CD4-positive, alpha-beta T cell treated with Interleukin-12 subunit alpha and Interleukin-12 subunit beta, for 1 hour (primary cell): ENCODE results near the gene NCAPG2.

Source experiments
- DNase-seq: peaks from one replicate; pipeline ENCODE4 v3.0.0-alpha.2; 2020

Gene NCAPG2

DNA sequence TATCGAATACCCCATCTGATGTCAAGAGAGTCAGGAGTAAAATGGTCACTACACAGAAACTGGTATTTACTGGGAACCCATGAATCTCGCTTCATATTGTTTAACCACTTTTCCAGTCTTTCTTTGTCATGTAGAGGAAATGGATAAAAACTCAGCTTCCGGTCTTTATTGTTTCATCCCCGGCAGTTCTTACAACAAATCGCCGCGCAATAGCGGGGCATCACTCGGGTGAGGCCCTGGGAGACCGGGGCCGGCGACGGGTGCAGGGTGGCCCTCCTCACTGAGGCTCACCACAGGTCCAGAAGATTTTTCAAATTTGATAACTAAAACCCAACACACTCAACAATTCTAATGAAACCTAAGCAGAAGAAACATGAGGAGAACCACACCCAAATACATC is 81.4 kb downstream of the NCAPG2 start:
- no peak for DNase-seq

DNA sequence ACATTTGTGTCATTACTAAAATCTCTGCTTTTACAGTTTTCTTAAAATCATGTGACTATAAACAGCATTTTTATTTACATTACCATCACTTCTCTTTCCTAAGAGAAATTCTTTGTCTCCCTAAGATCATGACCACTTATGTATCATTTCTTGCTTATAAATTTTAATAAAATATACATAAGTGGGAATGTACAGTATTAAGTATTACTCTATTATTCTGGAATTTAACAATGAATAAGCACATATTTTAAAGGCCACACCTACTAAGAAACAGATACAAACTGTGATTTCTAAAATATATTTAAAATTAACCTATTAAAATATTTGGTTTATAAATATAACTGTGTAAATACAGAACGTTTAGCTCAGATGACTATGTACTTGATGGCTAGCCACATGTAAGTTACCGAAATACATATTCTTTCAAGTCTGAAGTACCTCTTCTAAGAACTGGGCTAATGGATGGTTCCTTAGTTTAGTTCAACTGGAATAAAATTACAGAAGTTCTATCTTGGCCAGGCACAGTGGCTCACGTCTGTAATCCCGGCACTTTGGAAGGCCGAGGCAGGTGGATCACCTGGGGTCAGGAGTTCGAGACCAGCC is 83.7 kb downstream of the NCAPG2 start:
- DNase-seq: no peak

DNA sequence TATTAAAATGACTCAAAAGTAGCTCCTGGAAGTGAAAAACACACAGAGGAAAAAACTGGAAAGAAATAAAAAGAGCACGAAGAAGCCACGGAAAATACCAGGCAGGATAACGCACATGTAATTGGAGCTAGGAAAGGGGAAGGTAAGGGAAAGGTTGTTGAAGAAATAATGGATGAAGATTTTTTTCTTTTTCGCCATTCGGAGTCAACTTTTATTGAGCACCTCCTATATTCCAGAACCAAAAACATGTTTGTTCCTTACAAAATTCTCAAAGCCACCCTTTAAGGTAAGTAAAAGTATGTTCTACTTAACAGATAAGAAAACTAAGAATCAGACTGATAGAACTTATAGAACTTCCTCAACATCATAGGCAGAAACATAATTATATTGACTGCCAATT is 84.2 kb downstream of the NCAPG2 start:
- no peak for DNase-seq

DNA sequence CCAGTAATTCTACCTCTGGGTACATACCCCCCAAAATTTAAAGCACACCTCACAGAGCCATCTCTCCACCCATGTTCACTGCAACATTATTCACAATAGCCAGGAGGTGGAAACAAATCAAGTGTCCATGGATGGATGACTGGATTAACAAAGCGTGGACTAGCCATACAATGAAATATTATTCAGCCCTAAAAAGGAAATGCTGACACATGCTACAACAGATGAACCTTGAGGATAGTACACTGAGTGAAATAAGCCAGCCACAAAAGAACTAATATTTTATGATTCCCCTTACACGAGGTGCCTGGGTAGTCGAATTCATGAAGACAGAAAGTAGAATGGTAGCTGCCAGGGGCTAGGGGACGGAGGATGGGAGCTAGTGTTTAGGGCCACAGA is 85.9 kb downstream of the NCAPG2 start:
- DNase-seq: no peak

DNA sequence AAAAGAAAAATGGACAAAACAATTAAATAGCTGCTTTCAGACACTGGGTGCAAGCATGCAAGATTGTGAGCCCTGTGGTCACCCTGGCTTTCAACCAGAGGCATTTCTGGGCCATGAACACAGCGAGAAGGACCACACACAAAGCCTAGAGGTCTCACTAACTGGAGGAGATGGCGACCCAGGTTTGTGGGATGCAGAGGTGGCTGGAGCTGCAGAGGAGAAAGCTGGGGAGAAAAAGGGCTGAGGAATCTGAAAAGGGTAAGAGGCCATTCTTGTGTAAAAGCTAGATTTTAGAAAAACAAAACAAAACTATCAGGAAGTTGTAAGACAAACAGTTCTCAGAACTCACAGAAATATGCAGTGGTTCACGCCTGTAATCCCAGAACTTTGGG is 86.9 kb downstream of the NCAPG2 start:
- no peak for DNase-seq

DNA sequence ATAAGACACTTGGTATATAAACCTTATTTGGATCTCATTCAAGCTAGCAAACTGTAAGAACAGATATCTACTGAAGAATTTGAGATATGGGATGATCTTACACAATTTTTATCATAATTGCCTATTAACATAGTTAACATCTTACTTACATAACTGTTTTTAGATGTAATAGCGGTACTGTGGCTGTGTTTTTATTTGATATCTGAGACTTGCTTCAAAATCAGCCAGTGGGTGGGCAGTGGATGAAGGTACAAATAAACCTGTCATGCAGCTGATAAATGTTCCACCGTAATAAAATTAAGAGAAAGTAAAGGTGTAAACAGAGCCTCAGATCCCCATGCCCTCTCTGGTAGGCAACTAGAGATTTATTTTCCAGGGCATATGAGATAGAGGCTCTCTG is 88.6 kb downstream of the NCAPG2 start:
- DNase-seq: no peak

DNA sequence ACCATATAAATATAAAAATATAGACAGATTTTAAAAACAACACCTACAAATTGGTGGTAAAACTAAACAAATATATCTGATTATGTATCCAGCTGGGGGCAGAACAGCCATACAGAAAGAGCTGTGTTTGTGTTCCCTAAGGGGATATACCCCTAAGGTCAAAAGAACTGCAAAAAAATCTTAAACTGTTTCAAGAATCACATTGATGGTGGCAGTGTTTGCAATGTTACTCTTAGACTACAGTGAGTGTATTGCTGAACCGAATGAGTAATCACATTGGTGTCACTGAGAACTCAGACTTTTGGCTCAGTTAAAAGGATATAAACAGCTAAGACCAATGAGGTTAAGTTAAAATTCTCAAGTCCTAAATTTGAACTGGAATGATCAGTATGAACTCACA is 89.9 kb downstream of the NCAPG2 start:
- no peak for DNase-seq

DNA sequence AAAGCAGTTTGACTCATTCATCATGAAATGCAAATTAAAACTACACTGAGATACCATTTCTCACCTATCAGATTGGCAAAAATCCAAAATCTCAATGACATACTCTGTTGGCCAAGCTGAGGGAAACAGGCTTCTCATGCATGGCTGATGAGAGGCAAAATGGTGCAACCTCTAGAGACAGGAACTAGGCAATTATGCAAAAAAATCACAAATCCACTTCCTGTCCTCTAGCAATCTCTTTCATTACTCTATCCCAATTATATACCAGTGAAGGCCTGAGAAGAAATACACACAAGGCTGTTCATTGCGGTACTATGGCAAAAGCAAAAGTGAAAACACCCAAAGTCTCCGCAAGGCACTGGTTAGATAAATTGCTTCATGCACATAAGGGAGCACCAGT is 91.1 kb downstream of the NCAPG2 start:
- DNase-seq: no peak

DNA sequence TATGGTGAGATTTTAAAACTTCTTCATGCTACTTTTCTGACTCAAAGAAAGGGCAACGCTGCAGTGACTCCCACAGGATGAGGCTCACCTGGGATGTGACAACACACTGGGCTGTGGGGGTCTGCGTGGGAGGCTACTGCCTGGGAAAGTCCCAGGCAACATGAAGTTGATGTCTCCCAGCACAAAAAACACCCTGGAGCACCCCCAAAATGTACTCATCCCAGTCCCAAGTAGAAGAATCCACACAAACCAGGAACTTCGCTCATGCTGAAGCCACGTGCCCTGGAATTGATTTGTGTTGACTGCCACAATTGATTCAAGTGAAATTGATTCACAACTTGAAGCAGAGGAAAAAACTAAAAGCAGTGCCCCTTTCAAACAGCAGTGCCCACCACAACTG is 92.1 kb downstream of the NCAPG2 start:
- DNase-seq: no peak

DNA sequence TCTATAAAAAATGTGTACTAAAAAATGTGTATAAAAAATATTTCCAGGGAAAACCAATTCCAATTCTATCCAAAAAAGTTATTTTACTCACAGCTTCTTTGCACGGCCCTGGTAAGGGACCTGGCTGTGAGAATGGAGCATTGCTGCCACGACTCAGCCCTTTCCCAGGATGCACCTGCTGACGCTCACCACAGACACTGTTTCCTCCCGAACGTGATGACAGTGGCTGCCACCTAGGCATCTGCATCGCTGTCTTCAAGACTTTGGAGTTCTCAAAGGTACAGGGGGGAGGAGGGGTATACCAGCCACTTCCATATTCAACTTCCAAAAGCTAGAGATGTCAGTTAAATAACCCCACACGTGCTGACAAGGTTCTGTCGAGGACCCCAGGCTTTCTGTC is 93.1 kb downstream of the NCAPG2 start:
- no peak for DNase-seq

DNA sequence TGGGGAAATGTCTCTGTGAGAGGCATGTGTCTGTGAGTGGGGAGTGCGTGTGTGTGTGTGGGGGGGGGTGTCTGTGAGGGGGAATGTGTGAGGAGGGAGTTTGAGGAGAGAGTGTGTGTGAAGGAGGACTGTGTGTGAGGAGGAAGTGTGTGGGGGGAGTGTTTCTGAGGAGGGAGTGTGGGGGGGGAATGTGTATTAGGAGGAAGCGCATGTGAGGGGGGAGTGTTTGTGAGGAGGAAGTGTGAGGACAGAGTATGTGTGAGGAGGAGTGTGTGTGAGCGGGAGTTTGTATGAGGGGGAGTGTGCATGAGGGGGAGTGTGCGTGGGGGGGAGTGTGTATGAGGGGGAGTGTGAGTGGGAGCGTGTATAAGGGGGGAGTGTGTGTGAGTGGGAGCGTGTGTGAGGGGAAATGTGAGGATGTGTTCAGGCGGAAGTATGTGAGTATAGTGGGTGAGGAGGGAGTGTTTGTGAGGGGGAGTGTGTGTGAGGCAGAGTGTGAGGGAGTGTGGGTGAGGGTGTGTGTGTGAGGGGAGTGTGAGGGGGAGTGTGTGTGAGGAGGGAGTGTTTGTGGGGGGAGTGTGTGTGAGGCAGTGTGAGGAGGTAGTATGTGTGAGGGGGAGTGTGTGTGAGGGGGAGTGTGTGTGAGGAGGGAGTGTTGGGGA is 95.2 kb downstream of the NCAPG2 start:
- no peak for DNase-seq

DNA sequence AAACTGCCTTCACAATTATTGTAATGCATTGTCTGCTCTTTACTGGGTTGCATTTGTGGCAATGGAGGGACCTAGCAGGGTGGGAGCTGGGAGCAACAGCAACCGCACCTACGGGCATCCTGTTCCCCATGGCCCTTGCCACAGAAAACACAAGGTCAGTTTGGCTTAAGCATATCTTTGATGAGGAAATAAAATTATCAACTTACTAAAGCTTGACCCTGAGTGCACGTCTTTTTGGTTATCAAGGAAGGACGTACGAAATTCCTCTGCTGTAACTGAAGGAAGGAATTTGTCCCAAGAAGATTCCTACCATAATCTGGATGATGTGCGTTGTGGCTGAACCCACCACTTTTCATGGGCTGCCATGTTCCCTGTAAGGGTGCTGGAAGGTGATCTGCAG is 97.0 kb downstream of the NCAPG2 start:
- no peak for DNase-seq

DNA sequence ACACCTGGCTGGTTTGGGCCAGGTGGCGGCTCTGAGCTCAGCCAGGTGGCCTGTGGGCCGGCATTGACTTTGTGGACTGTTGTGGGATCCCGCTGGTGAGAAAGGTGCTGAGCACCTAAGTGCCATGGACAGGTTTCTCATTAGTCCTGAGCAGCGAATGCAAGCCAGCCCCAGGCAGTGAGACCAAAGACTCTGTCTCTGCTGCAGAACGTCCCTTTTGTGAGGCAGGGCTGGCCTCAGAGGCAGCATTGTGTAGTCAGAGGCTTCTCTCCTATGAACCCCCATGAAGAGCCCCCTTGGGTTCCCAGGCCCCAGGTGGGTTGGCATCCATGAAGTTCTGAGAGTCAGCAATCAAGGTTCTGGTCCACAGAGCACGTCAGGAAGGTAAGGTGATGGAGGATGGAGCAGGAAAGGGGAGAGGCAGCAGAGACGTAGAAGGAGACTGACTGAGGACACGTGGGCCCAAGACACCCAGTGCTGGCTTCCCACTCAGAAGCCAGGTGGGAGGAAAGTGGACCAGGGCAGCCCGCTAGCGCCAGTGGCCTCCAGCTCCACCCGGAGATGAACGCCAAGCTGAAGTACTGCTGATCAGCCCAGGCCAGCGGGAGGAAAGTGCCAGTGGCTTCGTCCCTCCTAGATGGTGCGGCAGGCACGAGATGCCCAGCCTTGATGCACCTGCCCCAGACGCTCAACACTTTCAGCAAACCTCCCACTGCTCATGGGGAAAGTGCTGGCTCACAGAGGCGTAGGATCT is 97.8 kb downstream of the NCAPG2 start:
- DNase-seq: no peak

DNA sequence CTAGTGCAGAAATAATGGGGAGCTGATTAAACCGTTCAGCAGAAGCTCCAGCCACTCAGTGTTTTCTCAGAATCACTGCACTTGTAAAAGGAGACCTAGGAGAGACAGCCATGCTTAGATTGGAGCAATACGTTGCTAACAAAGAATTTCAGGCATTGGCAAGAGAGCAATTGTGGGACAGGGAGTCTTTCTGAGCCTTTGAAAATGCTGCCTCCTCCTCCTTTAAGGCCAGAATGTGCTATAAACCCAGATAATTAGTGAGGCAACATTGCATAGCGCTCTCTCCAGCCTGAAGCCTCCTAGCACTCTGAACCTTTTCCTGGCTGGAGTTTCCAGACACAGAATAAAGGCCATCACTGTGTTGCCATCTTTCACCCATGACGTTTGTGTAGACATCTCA is 98.5 kb downstream of the NCAPG2 start:
- DNase-seq: no peak

DNA sequence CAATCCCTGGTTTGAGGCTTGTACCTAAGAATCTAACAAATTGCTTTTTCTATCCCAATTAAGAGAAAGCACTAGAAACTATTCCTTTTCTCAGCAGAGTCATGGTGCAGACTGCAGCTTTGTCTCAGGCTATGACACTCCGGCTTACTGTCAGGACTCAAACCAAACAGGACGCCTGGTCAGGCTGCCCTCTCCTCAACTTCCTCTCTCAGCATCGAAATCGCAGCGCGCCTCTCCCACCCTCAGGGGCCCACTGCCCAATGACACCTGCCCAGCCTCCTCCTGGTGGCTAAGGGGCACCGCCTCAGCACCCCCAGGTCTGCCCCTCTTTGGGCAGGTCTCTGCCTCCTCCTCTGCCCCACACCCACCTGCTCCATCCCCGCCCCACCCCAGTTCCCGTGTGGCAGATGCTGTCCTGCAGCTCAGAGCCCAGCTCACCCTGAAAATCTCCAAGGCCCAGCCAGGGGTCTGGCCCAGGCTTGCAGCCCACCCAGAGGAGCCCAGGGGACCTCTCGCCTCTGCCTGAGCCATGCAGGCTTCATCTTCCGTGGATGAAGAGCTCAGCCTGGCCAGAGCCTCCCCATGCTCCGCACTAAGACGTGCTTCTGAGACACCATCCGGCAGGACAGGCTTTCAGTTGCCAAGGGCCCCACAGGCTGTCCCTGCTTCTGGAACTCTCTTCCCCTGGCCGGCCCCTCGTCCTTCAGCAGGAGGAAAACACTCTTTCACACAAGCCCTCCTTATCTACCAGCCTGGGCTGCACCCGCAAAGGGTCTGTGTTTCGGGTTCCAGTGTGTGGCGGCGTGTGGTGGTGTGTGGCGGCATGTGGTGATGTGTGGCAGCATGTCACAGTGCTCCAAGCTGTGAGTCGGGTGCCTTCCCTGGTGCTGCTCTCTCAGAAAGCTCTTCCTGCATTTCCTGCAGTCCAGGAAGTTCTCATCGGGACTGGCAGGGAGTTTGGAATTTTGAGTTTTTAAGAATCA is 100.5 kb downstream of the NCAPG2 start:
- no peak for DNase-seq

DNA sequence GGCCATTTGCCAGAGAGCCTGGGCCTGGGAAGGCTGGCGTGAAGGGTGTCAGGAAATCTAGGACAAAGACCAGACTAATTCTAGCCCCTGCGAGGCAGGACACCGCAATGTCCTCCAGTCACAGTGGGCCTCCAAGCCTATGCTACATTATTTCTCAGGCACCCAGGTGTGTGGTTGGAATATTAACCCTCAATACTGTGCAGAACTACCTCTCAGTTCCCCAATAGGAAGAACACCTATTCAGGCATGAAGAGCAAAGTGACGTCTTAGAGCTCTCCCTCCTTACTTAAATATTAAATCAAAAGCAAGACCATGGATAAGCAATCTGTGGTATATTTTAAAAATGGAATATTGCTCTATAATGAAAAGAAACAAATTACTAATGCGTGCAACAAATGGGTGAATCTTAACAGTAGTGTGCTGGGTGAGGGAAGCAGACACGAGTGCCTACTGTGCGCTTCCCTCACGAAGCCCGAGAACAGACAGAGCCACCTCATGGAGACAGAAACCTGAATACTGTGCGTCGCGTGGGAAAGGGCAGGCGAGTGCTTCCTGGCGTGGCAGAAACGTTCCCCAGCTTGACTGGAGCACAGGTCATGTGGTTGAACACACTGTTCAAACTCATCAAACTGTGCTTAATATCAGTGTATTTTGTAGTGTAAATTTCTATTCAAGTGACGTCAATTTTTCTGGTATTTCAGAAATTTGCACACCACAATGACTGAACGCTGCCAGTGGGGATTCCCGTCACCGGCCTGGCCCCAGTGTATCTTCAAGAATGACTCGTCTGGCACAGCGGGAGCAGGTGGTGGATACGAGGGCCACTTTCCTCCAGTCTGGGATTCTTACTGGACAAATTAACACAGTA is 101.5 kb downstream of the NCAPG2 start:
- no peak for DNase-seq

DNA sequence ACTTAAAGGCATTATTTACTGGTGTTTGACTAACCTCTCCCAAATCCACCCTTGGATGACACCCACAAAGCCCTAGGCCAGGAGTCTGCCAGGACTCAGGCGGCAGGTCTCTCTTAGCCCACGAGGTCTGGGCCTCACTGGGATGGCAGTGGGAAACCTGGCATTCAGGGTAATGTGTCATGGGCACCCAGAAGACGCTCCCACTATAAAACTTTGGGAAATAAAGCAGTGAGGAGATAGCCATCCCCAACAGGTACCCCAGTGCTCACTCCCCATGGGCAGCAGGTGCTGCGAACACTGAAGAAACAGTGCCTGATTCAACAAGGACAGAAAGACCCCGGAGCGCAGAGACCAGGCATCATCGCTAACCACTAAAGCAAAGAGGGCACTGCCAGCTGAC is 102.6 kb downstream of the NCAPG2 start:
- no peak for DNase-seq

DNA sequence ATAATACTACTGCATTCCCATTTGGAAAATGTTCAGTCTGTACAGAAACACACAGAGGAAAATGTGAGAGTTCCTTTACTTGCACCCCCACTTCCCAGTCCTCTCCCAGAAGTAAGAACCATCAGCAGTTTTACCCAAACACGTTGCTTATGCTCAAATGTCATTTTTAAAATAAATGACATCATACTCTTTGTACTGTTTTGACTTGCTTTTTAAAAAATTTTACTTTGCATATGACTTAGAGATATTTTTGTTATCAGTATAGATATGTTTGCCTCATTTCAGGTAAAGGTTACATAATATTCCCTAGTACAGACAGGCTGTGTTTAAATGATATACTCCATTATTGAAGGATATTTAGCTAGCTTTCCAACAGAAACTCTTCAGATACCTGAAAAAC is 103.5 kb downstream of the NCAPG2 start:
- DNase-seq: no peak

DNA sequence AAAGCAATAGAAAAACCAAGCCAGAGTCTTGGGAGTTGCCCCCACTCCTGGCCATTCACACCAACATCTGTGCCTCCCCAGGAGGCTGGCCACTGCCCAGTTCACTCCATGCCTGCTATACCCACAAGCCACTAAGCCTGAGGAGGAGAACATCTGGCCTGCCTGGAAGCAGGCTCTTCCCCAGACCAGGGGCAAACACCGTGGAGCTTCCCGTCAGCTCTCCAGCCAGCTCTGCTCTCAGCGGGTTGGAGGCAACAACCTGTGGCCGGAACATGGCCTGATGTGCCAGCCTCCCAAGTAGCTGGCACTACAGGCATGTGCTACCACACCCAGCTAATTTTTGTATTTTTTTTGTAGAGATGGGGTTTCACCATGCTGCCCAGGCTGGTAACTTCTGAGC is 107.9 kb downstream of the NCAPG2 start:
- no peak for DNase-seq

DNA sequence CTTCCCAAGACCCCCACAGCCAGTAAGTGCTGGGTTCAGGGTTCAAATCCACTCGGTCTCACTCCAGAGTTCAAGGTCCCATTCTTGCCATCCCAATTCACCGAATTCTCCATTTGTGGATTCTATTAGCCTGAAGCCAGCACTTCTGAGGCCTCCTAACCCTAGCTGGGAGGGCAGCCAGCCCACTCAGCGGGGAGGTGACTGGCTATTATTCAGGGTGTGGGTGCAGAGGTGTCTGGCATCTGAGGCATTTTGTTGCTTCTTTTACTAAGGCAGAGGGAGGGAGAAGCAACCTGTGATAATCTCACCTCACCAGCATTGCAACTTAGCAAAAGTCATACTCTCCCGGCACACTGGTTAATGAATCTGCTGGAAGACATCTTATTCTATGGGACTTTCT is 108.3 kb downstream of the NCAPG2 start:
- no peak for DNase-seq

DNA sequence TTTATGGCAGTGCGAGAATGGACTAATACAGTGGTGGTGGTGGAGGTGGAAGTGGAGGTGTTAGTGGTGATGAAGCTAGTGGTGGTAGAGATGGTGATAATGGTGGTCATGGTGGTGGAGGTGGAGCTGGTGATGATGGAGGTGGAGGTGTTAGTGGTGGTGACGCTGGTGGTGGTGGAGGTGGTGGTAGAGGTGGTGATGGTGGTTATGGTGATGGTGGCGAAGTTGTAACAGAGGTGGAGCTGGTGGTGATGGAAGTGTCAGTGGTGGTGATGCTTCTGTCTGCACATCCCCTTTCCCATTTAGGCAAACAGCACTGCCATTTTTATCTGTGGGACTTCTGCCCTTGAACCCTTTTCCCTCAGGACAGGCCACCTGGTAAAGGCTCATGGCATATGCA is 109.5 kb downstream of the NCAPG2 start:
- DNase-seq: peak; percentile 17

DNA sequence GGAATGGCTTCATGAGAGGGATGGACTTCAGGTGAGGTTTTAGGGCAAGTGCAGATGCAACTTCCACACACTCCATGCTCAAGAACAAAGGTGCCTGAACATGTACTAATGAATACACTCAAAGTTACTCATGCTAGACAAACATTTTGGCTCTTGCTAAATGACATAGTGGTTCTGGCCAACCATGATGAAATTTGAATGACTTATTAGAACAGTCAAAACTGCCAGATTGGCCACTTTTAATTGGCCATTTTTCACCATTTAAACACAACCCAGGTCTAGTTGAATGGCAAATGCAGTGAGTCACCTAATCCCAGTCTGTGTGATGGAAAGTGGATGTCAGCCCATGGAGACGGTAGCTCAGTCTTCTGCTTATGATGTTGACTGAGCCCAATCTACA is 112.1 kb downstream of the NCAPG2 start:
- no peak for DNase-seq
